Measurements from ENCODE around the gene CR1L.

DNA sequence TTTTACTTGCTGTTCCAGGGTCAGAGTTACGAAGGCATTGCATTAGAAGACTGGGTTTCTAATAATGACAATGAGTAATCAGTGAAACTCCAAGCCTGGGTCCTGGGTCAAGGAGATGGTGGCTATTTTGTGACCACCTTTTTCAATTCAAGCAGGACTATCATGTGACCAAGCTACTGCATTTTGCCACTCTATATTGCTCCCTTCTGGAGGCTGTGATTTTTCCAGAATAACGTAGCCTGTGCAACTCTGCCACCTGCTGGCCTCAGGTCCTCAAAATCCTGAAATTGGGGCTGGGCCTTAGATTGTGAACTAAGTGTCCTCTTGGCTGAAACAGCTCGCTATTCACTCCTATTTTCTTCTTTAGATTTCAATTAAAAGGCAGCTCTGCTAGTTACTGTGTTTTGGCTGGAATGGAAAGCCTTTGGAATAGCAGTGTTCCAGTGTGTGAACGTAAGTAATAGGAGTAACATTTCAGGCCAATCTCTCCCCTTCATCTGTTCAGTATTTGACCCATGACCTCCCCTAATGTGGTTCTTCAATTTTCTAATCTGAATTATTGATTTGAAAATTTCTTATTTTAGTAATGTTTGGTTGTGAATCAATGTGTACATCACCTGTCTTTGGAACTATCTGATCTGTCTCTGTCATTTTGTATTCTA lies 54.0 kb downstream of the CR1L start:
- TF ChIP-seq TAF1 (IDR thresholded peaks at IDR 0.05; ENCODE audit: low read depth, low read length) = no peak
- no peak for TF ChIP-seq POLR2A (IDR thresholded peaks at IDR 0.05; ENCODE audit: low read depth, low read length)
- no peak for TF ChIP-seq SPI1 (IDR thresholded peaks at IDR 0.05; ENCODE audit: low read depth, low read length)
- no peak for TF ChIP-seq POLR2AphosphoS5 (IDR thresholded peaks at IDR 0.05; ENCODE audit: low read depth, low read length)
- TF ChIP-seq PAX5 (IDR thresholded peaks at IDR 0.05; ENCODE audit: insufficient read depth, low read length, severe bottlenecking) = no peak

All from GM12891 (cell line).